Panc1 (cell line): ENCODE data around the gene TMEM128. TPM values are rescaled to one million over a fixed set of nuclear protein-coding genes. Genes with fewer than 3 reads are reported as not detected.

Experiments
- ATAC-seq: fragments of 200-7000 bp; cut with Tn5 transposase; 2 replicates; pipeline ENCODE4 v1.9.1; 2020; ENCODE audit warnings: mild to moderate bottlenecking, moderate library complexity
- BruUV-seq: library from RNA; stranded (reverse); fragments of 400-500 nt; replicated peaks from 2 replicates; lab custom pipeline; 2021; lab: Mats Ljungman, UMichigan
- CTCF ChIA-PET: fragments of 300-600 bp; sonication (Branson Sonifier 250); formaldehyde crosslinking; loops from one replicate; lab custom pipeline; 2022; ENCODE audit warnings: antibody characterized with exemption; lab: Charles Lee
- POLR2A ChIA-PET: fragments of 300-600 bp; sonication (Branson Sonifier 250); formaldehyde crosslinking; loops from one replicate; lab custom pipeline; 2022; ENCODE audit warnings: antibody characterized with exemption; lab: Charles Lee
- DNase-seq: peaks from one replicate; pipeline ENCODE4 v3.0.0-alpha.2; 2010; ENCODE audit warnings: low read depth, low spot score
- H3K27ac ChIP-seq: 2 replicates; pipeline ENCODE4 v1.5.1; 2011; ENCODE audit warnings: mild to moderate bottlenecking, low read length, inconsistent platforms
- H3K27me3 ChIP-seq: fragments of 200-500 bp; sonication (Bioruptor generic); 2 replicates; pipeline ENCODE4 v1.6.0; 2014; ENCODE audit warnings: low read length, inconsistent platforms; ENCODE audit not compliant: control insufficient read depth, insufficient read depth
- H3K36me3 ChIP-seq: fragments of 200-500 bp; sonication (Bioruptor generic); 2 replicates; pipeline ENCODE4 v1.5.1; 2014; ENCODE audit warnings: inconsistent platforms, mild to moderate bottlenecking, low read length, moderate library complexity; ENCODE audit not compliant: control insufficient read depth, insufficient read depth
- H3K4me1 ChIP-seq: 2 replicates; pipeline ENCODE4 v1.5.1; 2011; ENCODE audit warnings: inconsistent platforms, mild to moderate bottlenecking, low read length, moderate library complexity; ENCODE audit not compliant: control insufficient read depth, insufficient read depth
- H3K4me3 ChIP-seq, 2 experiments: 2 replicates each; pipeline ENCODE4 v1.5.1; 2011 to 2012; ENCODE audit warnings: low read depth in 2 of 2, low read length in 2 of 2, mild to moderate bottlenecking in 2 of 2, inconsistent platforms in 1 of 2, moderate library complexity in 1 of 2
- H3K9me3 ChIP-seq: fragments of 200-500 bp; sonication (Bioruptor generic); 2 replicates; pipeline ENCODE4 v1.5.1; 2014; ENCODE audit warnings: low read depth, mild to moderate bottlenecking, inconsistent platforms, low read length, moderate library complexity; ENCODE audit not compliant: control insufficient read depth, insufficient read depth
- POLR2AphosphoS5 ChIP-seq: IDR thresholded peaks from 2 replicates; pipeline ENCODE4 v1.6.1; 2012; ENCODE audit warnings: mild to moderate bottlenecking, low read depth, low read length, moderate library complexity
- SIN3A ChIP-seq: IDR thresholded peaks from 2 replicates; pipeline ENCODE4 v1.6.1; 2012; ENCODE audit warnings: low read depth, mild to moderate bottlenecking, low read length, moderate library complexity, borderline replicate concordance; ENCODE audit not compliant: insufficient read depth
- TCF7L2 ChIP-seq: IDR thresholded peaks from 2 replicates; pipeline ENCODE4 v1.6.1; 2011; ENCODE audit warnings: mild to moderate bottlenecking, low read depth, low read length, inconsistent platforms
- in situ Hi-C: cut with HindIII; loops from 2 replicates; pipeline ENCODE4 v1.10.0; 2016; ENCODE audit warnings: low sequenced_read_pairs, low pct_unique_long_range_greater_than_20kb
- intact Hi-C: fragments of 100-400 bp; cut with micrococcal nuclease; formaldehyde crosslinking; loops from one replicate; pipeline ENCODE4 v1.10.0; 2022; ENCODE audit not compliant: unreplicated experiment
- total RNA-seq: library from RNA; stranded (reverse); gene quantifications from one replicate; pipeline ENCODE4 v1.2.1, GENCODE V29; 2021; ENCODE audit not compliant: unreplicated experiment
- TF ChIP-seq, protein P1 (sequence below), 2 experiments: IDR thresholded peaks; 2 replicates each; pipeline ENCODE4 v1.6.1; 2011 to 2012; ENCODE audit warnings: low read depth in 2 of 2, control low read depth in 1 of 2, low read length in 1 of 2, mild to moderate bottlenecking in 1 of 2, moderate library complexity in 1 of 2; ENCODE audit not compliant: insufficient read depth in 1 of 2
- TF ChIP-seq, protein P2 (sequence below): fragments of 450-650 bp; IDR thresholded peaks from 2 replicates; pipeline ENCODE4 v1.5.1; 2017; ENCODE audit warnings: mild to moderate bottlenecking

Gene TMEM128
- total RNA-seq, 1 experiment from 2014 or later = 12.9 TPM

DNA sequence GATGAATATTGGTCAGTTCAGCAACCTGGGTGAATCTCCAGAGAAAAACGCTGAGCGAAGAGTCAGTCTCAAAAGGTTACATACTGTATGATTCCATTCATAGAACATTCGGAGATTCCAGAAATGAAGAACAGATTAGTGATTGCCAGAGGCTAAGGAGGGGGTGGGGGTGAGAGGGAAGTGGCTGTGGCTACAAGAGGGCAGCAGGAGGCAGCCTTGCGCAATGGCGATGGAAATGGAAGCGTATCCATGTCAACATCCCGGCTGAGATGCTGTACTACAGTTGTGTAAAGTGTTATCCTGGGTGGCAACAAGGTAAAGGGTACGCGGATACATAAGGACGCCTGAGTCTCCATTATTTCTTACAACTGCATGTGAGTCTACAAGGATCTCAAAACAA lies 23.9 kb upstream of the TMEM128 start:
- ChIA-PET POLR2A (no interaction called here), CTCF (no interaction called here)
- H3K4me3 ChIP-seq = no peak overlapping the region
- H3K9me3 ChIP-seq = no peaks in the 10 kb centered on the region
- no peak for DNase-seq
- no peak overlapping the region for H3K27ac ChIP-seq
- in situ Hi-C loops (no loop called here), intact Hi-C loops (no loop called here)
- no peaks in the 10 kb centered on the region for H3K4me1 ChIP-seq
- no peak for ATAC-seq
- BruUV-seq = no TSS peak
- H3K27me3 ChIP-seq = no peaks in the 10 kb centered on the region
- H3K36me3 ChIP-seq = peaks cover 2% of the 10 kb centered on the region
- TF ChIP-seq POLR2AphosphoS5 = no peak
- TF ChIP-seq, protein P1, sequence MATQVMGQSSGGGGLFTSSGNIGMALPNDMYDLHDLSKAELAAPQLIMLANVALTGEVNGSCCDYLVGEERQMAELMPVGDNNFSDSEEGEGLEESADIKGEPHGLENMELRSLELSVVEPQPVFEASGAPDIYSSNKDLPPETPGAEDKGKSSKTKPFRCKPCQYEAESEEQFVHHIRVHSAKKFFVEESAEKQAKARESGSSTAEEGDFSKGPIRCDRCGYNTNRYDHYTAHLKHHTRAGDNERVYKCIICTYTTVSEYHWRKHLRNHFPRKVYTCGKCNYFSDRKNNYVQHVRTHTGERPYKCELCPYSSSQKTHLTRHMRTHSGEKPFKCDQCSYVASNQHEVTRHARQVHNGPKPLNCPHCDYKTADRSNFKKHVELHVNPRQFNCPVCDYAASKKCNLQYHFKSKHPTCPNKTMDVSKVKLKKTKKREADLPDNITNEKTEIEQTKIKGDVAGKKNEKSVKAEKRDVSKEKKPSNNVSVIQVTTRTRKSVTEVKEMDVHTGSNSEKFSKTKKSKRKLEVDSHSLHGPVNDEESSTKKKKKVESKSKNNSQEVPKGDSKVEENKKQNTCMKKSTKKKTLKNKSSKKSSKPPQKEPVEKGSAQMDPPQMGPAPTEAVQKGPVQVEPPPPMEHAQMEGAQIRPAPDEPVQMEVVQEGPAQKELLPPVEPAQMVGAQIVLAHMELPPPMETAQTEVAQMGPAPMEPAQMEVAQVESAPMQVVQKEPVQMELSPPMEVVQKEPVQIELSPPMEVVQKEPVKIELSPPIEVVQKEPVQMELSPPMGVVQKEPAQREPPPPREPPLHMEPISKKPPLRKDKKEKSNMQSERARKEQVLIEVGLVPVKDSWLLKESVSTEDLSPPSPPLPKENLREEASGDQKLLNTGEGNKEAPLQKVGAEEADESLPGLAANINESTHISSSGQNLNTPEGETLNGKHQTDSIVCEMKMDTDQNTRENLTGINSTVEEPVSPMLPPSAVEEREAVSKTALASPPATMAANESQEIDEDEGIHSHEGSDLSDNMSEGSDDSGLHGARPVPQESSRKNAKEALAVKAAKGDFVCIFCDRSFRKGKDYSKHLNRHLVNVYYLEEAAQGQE (IDR thresholded peaks at IDR 0.05; ENCODE audit: insufficient read depth in 1 of 2, low read depth in 2 of 2, low read length in 1 of 2) = no peak
- TF ChIP-seq, protein P2, sequence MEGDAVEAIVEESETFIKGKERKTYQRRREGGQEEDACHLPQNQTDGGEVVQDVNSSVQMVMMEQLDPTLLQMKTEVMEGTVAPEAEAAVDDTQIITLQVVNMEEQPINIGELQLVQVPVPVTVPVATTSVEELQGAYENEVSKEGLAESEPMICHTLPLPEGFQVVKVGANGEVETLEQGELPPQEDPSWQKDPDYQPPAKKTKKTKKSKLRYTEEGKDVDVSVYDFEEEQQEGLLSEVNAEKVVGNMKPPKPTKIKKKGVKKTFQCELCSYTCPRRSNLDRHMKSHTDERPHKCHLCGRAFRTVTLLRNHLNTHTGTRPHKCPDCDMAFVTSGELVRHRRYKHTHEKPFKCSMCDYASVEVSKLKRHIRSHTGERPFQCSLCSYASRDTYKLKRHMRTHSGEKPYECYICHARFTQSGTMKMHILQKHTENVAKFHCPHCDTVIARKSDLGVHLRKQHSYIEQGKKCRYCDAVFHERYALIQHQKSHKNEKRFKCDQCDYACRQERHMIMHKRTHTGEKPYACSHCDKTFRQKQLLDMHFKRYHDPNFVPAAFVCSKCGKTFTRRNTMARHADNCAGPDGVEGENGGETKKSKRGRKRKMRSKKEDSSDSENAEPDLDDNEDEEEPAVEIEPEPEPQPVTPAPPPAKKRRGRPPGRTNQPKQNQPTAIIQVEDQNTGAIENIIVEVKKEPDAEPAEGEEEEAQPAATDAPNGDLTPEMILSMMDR = no peak
- TF ChIP-seq SIN3A = no peak
- no peak for TF ChIP-seq TCF7L2

DNA sequence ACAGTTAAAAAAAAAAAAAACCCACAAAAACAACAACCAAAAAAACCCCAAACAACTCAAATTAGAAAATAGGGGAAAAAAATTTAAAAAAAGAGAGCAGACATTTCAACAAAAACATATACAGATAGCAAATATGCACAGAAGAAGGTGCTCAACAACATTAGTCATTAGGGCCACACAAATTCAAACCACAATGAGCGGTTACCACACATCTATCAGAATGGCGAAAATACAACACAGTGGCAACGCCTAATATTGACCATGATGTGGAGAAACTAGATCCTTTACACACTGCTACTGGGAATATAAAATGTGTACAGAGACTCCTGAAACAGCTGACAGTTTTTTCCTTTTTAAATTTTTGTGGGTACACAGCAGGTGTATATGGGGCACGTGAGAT lies 22.5 kb upstream of the TMEM128 start:
- in situ Hi-C loops = no loop called here
- H3K27ac ChIP-seq = no peak overlapping the region
- H3K36me3 ChIP-seq = peaks cover 2% of the 10 kb centered on the region
- no peak for DNase-seq
- H3K9me3 ChIP-seq = no peaks in the 10 kb centered on the region
- H3K4me1 ChIP-seq = no peaks in the 10 kb centered on the region
- no peak overlapping the region for H3K4me3 ChIP-seq
- BruUV-seq = no TSS peak
- intact Hi-C loops = no loop called here
- no peaks in the 10 kb centered on the region for H3K27me3 ChIP-seq
- TF ChIP-seq, protein P2 = no peak
- TF ChIP-seq, protein P1 (IDR thresholded peaks at IDR 0.05; ENCODE audit: insufficient read depth in 1 of 2, low read depth in 2 of 2, low read length in 1 of 2) = no peak
- TF ChIP-seq SIN3A (no peak), TCF7L2 (no peak), POLR2AphosphoS5 (no peak)
- no peak for ATAC-seq
- POLR2A ChIA-PET = no interaction called here
- CTCF ChIA-PET = no interaction called here
